ENCODE results near the gene RIPOR1.

DNA sequence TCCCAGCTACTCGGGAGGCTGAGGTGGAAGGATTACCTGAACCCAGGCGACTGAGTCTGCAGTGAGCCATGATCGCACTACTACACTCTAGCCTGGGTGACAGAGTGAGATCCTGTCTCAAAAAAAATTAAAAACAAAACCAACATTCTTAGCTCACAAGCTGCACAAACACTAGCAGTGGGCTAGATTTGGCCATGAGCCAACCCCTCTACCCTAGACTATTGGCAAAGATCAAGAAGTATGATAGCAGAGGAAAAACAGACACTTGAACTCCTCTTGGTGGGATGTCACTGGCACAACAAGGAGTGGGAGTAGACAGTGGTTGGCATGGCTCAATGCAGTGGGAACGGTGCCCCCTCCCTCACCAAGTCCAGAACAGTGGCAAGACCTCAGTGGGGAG is 19.6 kb upstream of the RIPOR1 start:
- TF ChIP-seq, protein P1, sequence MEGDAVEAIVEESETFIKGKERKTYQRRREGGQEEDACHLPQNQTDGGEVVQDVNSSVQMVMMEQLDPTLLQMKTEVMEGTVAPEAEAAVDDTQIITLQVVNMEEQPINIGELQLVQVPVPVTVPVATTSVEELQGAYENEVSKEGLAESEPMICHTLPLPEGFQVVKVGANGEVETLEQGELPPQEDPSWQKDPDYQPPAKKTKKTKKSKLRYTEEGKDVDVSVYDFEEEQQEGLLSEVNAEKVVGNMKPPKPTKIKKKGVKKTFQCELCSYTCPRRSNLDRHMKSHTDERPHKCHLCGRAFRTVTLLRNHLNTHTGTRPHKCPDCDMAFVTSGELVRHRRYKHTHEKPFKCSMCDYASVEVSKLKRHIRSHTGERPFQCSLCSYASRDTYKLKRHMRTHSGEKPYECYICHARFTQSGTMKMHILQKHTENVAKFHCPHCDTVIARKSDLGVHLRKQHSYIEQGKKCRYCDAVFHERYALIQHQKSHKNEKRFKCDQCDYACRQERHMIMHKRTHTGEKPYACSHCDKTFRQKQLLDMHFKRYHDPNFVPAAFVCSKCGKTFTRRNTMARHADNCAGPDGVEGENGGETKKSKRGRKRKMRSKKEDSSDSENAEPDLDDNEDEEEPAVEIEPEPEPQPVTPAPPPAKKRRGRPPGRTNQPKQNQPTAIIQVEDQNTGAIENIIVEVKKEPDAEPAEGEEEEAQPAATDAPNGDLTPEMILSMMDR (IDR thresholded peaks at IDR 0.05) = no peak
- TF ChIP-seq POLR2A (IDR thresholded peaks at IDR 0.05) = no peak
